GM12801 (cell line): Measurements from ENCODE around the gene ENO3.

Source experiments
- TF ChIP-seq, protein P1 (sequence below): IDR thresholded peaks from one replicate; pipeline ENCODE4 v1.5.1; 2011; ENCODE audit warnings: control low read depth; ENCODE audit not compliant: insufficient read length; ENCODE audit errors: extremely low read depth

Gene ENO3

DNA sequence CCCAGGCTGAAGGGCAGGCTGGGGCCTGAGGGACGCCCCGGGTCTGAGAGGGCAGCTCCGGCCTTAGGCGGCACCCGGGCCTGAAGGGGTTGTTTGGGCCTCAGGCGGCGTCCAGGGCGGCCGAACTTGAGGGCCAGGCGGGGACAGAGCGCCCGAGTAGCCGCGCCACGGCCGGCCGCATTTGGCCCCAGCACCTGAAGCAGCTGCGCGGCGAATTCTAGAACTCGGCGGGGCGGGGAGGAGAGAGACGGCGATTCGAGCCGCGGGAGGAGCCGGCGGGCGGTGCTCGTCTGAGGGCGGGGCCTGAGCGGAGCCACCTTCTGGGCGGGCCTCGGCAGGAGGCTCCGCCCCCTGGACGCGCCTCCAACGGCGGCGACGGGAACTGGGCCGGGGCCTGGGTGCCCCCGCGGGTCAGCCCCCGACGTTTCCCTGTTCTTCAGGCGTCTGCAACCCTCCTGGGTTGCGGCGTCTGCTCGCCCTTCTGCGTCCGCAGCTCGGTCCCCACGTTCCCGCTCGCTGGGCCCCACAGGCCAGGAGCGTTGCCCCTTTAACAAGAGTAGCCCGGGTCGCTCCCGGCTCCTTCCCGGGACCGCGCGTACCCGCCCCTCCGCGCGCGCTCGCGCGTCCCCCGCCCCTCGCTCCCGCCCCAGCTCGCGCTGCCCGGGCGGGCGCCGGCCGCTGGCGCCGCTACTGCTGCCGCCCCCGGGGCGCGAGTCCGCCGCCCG lies 46.5 kb downstream of the ENO3 start, which contains the start of the genes INCA1 and KIF1C:
TSS of gene INCA1 (minus strand) at position 221 of the 725 bp plus-strand sequence. CDS start 3,085 bp downstream, outside the sequence.
TSS of gene KIF1C (plus strand) at position 649 of the 725 bp plus-strand sequence. CDS start 2,297 bp downstream, outside the sequence.
- TF ChIP-seq, protein P1, sequence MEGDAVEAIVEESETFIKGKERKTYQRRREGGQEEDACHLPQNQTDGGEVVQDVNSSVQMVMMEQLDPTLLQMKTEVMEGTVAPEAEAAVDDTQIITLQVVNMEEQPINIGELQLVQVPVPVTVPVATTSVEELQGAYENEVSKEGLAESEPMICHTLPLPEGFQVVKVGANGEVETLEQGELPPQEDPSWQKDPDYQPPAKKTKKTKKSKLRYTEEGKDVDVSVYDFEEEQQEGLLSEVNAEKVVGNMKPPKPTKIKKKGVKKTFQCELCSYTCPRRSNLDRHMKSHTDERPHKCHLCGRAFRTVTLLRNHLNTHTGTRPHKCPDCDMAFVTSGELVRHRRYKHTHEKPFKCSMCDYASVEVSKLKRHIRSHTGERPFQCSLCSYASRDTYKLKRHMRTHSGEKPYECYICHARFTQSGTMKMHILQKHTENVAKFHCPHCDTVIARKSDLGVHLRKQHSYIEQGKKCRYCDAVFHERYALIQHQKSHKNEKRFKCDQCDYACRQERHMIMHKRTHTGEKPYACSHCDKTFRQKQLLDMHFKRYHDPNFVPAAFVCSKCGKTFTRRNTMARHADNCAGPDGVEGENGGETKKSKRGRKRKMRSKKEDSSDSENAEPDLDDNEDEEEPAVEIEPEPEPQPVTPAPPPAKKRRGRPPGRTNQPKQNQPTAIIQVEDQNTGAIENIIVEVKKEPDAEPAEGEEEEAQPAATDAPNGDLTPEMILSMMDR = no peak

DNA sequence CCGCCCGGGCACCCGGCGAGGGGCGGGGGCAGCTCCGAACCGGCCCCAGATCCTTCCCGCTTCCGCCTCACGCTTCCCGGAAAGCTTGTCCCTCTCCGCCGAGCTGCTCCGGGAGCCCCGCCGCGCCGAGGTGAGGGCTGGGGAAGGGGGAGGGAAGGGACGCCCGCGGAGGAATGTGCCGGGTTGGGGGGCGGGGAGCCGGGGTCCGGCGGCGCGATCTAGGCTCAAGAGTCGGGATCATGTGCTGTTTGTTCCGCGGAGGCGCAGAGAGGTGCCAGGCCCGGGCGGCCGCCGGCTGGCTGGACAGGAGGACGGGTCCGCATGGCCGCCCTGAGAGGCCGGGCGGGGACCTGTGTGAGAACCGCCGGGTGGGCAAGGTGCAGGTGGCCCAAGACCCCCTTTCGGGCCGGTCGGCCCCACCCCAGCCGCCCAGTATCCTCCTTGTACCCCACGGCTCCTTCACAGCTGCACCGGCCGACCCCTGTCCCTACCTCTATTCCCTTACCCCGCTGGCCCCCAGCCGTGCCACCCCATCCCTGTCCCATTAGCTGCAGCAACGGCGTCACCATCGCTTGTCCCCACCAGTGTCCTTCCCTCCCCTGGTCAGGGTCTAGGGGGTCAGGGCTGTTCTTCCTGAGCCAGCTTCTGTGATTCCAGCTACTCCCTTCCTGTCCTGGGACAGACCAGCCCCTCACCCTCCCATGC lies 47.3 kb downstream of the ENO3 start:
- TF ChIP-seq, protein P1 = no peak

GRCh38 chr17:4998732-4999429 lies 48.0 kb downstream of the ENO3 start:
- TF ChIP-seq, protein P1 = no peak

- TF ChIP-seq, protein P1 = no peak
Measured at GRCh38 chr17:4999430-5000093, 48.6 kb downstream of the ENO3 start.

- TF ChIP-seq, protein P1 = no peak
Measured at GRCh38 chr17:5000237-5000639, 49.3 kb downstream of the ENO3 start.

DNA sequence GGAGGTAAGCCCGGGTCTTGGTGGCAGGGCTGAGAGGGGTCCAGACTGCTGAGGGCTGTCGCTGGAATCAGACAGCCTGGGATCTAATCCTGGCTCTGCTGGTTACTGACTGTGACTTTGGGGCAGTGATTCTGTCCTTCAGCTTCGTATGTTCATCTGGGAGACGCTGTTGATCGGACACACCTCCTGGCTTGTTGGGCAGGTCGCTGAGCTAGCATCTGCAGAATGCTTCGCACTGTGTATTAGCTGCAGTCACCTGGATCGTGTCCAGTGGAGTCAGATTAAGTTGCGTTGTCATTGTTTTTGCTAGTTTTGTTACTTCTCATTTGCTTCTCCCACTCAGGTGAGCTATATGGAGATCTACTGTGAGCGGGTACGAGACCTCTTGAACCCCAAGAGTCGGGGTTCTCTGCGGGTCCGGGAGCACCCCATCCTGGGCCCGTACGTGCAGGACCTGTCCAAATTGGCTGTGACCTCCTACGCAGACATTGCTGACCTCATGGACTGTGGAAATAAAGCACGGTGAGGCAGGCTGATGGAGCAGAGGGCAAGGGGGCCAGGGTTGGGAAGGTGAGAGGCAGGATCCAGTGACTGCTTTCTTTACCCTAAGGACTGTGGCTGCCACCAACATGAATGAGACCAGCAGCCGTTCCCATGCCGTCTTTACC lies 51.3 kb downstream of the ENO3 start:
- TF ChIP-seq, protein P1 = no peak
